H9 (cell line): ENCODE results near the gene ATP1B2. TPM values are rescaled to one million over a fixed set of nuclear protein-coding genes. Genes with fewer than 3 reads are reported as not detected.

ENCODE experiments used
- DNase-seq: peaks from one replicate; pipeline ENCODE4 v3.0.0-alpha.2; 2017
- H2AFZ ChIP-seq: one replicate; pipeline ENCODE4 v1.6.1; 2013; ENCODE audit warnings: mild to moderate bottlenecking, low read length, control low read depth, moderate library complexity
- H2AK5ac ChIP-seq: 2 replicates; pipeline ENCODE4 v1.6.1; 2013; ENCODE audit warnings: low read length, control low read depth, mixed read lengths; ENCODE audit not compliant: insufficient read length
- H2BK120ac ChIP-seq: one replicate; pipeline ENCODE4 v1.6.1; 2013; ENCODE audit warnings: low read depth, mild to moderate bottlenecking, low read length, control low read depth, inconsistent platforms; ENCODE audit not compliant: poor library complexity, severe bottlenecking
- H2BK12ac ChIP-seq: 2 replicates; pipeline ENCODE4 v1.6.1; 2013; ENCODE audit warnings: low read length, control low read depth, mixed read lengths, low read depth; ENCODE audit not compliant: insufficient read length
- H2BK15ac ChIP-seq: 2 replicates; pipeline ENCODE4 v1.6.1; 2013; ENCODE audit warnings: low read depth, low read length, control low read depth
- H2BK20ac ChIP-seq: one replicate; pipeline ENCODE4 v1.6.1; 2013; ENCODE audit warnings: low read depth, mild to moderate bottlenecking, low read length, control low read depth, inconsistent platforms; ENCODE audit not compliant: poor library complexity, severe bottlenecking
- H2BK5ac ChIP-seq: 2 replicates; pipeline ENCODE4 v1.6.1; 2013; ENCODE audit warnings: low read length, control low read depth, mixed read lengths; ENCODE audit not compliant: insufficient read length
- H3K14ac ChIP-seq: 2 replicates; pipeline ENCODE4 v1.6.1; 2013; ENCODE audit warnings: low read length, control low read depth; ENCODE audit not compliant: insufficient read depth
- H3K18ac ChIP-seq: 2 replicates; pipeline ENCODE4 v1.6.1; 2013; ENCODE audit warnings: low read depth, mild to moderate bottlenecking, mixed read lengths, low read length, control low read depth; ENCODE audit not compliant: insufficient read length
- H3K23ac ChIP-seq: 2 replicates; pipeline ENCODE4 v1.6.1; 2013; ENCODE audit warnings: low read length, control low read depth, mixed read lengths, low read depth; ENCODE audit not compliant: insufficient read length
- H3K23me2 ChIP-seq: 2 replicates; pipeline ENCODE4 v1.6.1; 2013; ENCODE audit warnings: low read depth, mild to moderate bottlenecking, mixed read lengths, low read length, control low read depth; ENCODE audit not compliant: insufficient read length, poor library complexity, severe bottlenecking
- H3K27ac ChIP-seq: 2 replicates; pipeline ENCODE4 v1.5.1; 2013; ENCODE audit warnings: low read length, control low read depth, mixed read lengths, low read depth; ENCODE audit not compliant: insufficient read length
- H3K27me3 ChIP-seq: 2 replicates; pipeline ENCODE4 v1.6.1; 2013; ENCODE audit warnings: low read length, control low read depth, inconsistent platforms; ENCODE audit not compliant: insufficient read depth
- H3K4ac ChIP-seq: 2 replicates; pipeline ENCODE4 v1.6.1; 2013; ENCODE audit warnings: low read depth, mild to moderate bottlenecking, control low read depth, inconsistent platforms, low read length, moderate library complexity
- H3K4me1 ChIP-seq: 2 replicates; pipeline ENCODE4 v1.6.1; 2013; ENCODE audit warnings: low read length, control low read depth, inconsistent platforms; ENCODE audit not compliant: insufficient read depth
- H3K4me2 ChIP-seq: 2 replicates; pipeline ENCODE4 v1.6.1; 2013; ENCODE audit warnings: low read length, control low read depth, mixed read lengths; ENCODE audit not compliant: insufficient read length, insufficient read depth
- H3K56ac ChIP-seq: 2 replicates; pipeline ENCODE4 v1.6.1; 2013; ENCODE audit warnings: low read depth, mild to moderate bottlenecking, mixed read lengths, low read length, control low read depth; ENCODE audit not compliant: insufficient read length
- H3K79me1 ChIP-seq: 2 replicates; pipeline ENCODE4 v1.6.1; 2013; ENCODE audit warnings: low read depth, mild to moderate bottlenecking, moderate library complexity, low read length, control low read depth, inconsistent platforms; ENCODE audit not compliant: insufficient read depth, poor library complexity, severe bottlenecking
- H3K79me2 ChIP-seq: 2 replicates; pipeline ENCODE4 v1.6.1; 2013; ENCODE audit warnings: low read length, control low read depth, inconsistent platforms; ENCODE audit not compliant: insufficient read depth
- H3K9ac ChIP-seq: 2 replicates; pipeline ENCODE4 v1.6.1; 2013; ENCODE audit warnings: low read length, control low read depth, mixed read lengths; ENCODE audit not compliant: insufficient read length; ENCODE audit errors: extremely low read depth
- H3K9me3 ChIP-seq: one replicate; pipeline ENCODE4 v1.6.1; 2013; ENCODE audit warnings: low read depth, low read length, inconsistent platforms; ENCODE audit not compliant: control insufficient read depth
- H3T11ph ChIP-seq: one replicate; pipeline ENCODE4 v1.6.1; 2013; ENCODE audit warnings: mild to moderate bottlenecking, low read length, control low read depth, inconsistent platforms
- H4K20me1 ChIP-seq: one replicate; pipeline ENCODE4 v1.6.1; 2013; ENCODE audit not compliant: control insufficient read depth, insufficient read length, insufficient read depth
- H4K5ac ChIP-seq: 2 replicates; pipeline ENCODE4 v1.6.1; 2013; ENCODE audit warnings: low read depth, mild to moderate bottlenecking, mixed read lengths, low read length, control low read depth; ENCODE audit not compliant: insufficient read length
- H4K8ac ChIP-seq: replicated peaks from 2 replicates; pipeline ENCODE4 v1.6.1; 2013; ENCODE audit warnings: low read length, control low read depth, mixed read lengths, low read depth; ENCODE audit not compliant: insufficient read length
- H4K91ac ChIP-seq: 2 replicates; pipeline ENCODE4 v1.6.1; 2013; ENCODE audit warnings: low read depth, mild to moderate bottlenecking, moderate library complexity, mixed read lengths, low read length, control low read depth; ENCODE audit not compliant: insufficient read length
- H3K27ac Mint-ChIP-seq, 3 experiments: 2 replicates in 2 of 3; 3 replicates in 1 of 3; pipeline ENCODE4 v1.8.0; 2020 to 2021; ENCODE audit warnings: mixed read lengths in 3 of 3, mild to moderate bottlenecking in 1 of 3, moderate library complexity in 1 of 3
- H3K27me3 Mint-ChIP-seq: 2 replicates; pipeline ENCODE4 v1.8.0; 2021; ENCODE audit warnings: low read depth, mild to moderate bottlenecking, moderate library complexity, mixed read lengths
- H3K36me3 Mint-ChIP-seq, 3 experiments: 2 replicates in 2 of 3; 3 replicates in 1 of 3; pipeline ENCODE4 v1.8.0; 2020 to 2021; ENCODE audit warnings: low read depth in 3 of 3, mixed read lengths in 3 of 3; ENCODE audit not compliant: insufficient read depth in 1 of 3
- H3K4me1 Mint-ChIP-seq, 2 experiments: 2 replicates each; pipeline ENCODE4 v1.8.0; 2020; ENCODE audit warnings: mixed read lengths in 2 of 2
- H3K4me3 Mint-ChIP-seq, 2 experiments: 2 replicates in 1 of 2; 3 replicates in 1 of 2; pipeline ENCODE4 v1.8.0; 2020 to 2021; ENCODE audit warnings: mild to moderate bottlenecking in 2 of 2, mixed read lengths in 2 of 2, moderate library complexity in 1 of 2
- H3K9me3 Mint-ChIP-seq, 2 experiments: 2 replicates in 1 of 2; 3 replicates in 1 of 2; pipeline ENCODE4 v1.8.0; 2020; ENCODE audit warnings: mild to moderate bottlenecking in 2 of 2, mixed read lengths in 2 of 2, moderate library complexity in 1 of 2
- WGBS: extraction: QIAGEN DNeasy Blood & Tissue Kit; methylation state at CpG from one replicate; pipeline ENCODE4 v1.1.7; 2013; ENCODE audit warnings: missing lambda C conversion rate, low lambda C conversion rate, mixed read lengths; ENCODE audit not compliant: insufficient read length; ENCODE audit errors: extremely low coverage; 5-methylcytosine and 5-hydroxymethylcytosine counted together
- total RNA-seq: library from RNA; stranded (reverse); gene quantifications from 2 replicates; pipeline ENCODE4 v1.2.1, GENCODE V29; 2021
- TF ChIP-seq, protein P1 (sequence below): fragments of 200-600 bp; sonication (generic); conservative IDR thresholded peaks from 3 replicates; pipeline ENCODE4 v1.8.0; 2021; ENCODE audit warnings: antibody characterized with exemption, mild to moderate bottlenecking

The ATP1B2 gene
- total RNA-seq, 1 experiment from 2014 or later: 16.2 TPM

DNA sequence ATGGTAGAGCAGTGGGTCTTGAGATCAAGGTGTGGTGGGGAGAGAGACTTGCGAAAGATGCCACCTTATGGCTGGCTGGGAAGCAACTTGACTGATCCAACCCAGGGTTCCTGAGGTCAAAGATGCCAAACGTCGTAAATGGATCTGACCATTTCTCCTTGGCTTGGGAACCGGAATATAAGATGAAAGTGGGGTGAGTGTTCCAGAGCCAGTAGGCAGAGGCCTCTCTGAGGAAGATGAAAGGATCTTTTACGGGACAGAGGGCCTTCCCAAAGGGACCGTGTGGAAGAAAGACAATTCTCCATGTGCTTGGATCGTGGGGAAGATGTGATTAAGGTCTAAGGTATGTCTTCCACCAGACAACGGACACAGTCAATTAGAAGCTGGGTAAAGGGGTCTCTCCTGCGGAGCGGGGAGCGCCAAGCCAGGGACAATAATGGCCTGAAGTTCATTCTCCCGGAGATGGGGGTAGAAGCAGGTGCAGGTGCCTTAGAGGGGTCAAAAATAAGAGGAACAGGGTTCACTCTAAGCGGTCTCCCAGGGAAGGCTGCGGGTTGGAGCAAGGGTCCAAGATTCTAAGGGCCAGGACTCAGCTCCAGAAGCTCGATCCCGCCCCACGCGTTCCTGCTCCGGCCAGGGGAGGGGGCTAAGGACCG lies 36.8 kb upstream of the ATP1B2 start:
- no peak overlapping the region for H4K91ac ChIP-seq
- H3K79me2 ChIP-seq: peaks cover 9% of the 10 kb centered on the region; the same call in 1 of the 2 replicates

More for the DNA sequence above, 36.8 kb upstream of the ATP1B2 start:
- H3T11ph ChIP-seq: no peak overlapping the region
- no peak overlapping the region for H2BK5ac ChIP-seq
- H3K23ac ChIP-seq: no peak overlapping the region
- no peaks in the 10 kb centered on the region for H3K27me3 ChIP-seq
- no peaks in the 10 kb centered on the region for H3K79me1 ChIP-seq
- Mint-ChIP-seq H3K27me3 (no peaks in the 10 kb centered on the region), H3K4me1 (peaks cover 22 to 23% of the 10 kb centered on the region in 2 experiments), H3K27ac (peak overlapping the region; percentile 1 to 57 (median 42); a peak in 4 of 7 replicates), H3K36me3 (peaks cover 6 to 20% (median 14%) of the 10 kb centered on the region in 3 experiments; a peak in 6 of 7 replicates), H3K9me3 (no peaks in the 10 kb centered on the region), H3K4me3 (peak overlapping the region; percentile 89)
- H2BK15ac ChIP-seq: no peak overlapping the region
- no peak overlapping the region for H2AFZ ChIP-seq
- H3K4me2 ChIP-seq: peak overlapping the region; percentile 83
- no peaks in the 10 kb centered on the region for H3K9me3 ChIP-seq
- H3K56ac ChIP-seq: no peak overlapping the region
- peaks cover 5% of the 10 kb centered on the region for H3K4me1 ChIP-seq
- H2BK12ac ChIP-seq: no peak overlapping the region
- WGBS: no CpG with 5 or more reads among the region's 20 CpGs
- no peak overlapping the region for H4K5ac ChIP-seq
- H2AK5ac ChIP-seq: no peak overlapping the region
- H3K18ac ChIP-seq: no peak overlapping the region
- no peak overlapping the region for H3K27ac ChIP-seq
- DNase-seq: no peak
- no peak overlapping the region for H3K4ac ChIP-seq
- no peaks in the 10 kb centered on the region for H4K20me1 ChIP-seq
- H3K23me2 ChIP-seq: peaks cover 7% of the 10 kb centered on the region
- TF ChIP-seq, protein P1, sequence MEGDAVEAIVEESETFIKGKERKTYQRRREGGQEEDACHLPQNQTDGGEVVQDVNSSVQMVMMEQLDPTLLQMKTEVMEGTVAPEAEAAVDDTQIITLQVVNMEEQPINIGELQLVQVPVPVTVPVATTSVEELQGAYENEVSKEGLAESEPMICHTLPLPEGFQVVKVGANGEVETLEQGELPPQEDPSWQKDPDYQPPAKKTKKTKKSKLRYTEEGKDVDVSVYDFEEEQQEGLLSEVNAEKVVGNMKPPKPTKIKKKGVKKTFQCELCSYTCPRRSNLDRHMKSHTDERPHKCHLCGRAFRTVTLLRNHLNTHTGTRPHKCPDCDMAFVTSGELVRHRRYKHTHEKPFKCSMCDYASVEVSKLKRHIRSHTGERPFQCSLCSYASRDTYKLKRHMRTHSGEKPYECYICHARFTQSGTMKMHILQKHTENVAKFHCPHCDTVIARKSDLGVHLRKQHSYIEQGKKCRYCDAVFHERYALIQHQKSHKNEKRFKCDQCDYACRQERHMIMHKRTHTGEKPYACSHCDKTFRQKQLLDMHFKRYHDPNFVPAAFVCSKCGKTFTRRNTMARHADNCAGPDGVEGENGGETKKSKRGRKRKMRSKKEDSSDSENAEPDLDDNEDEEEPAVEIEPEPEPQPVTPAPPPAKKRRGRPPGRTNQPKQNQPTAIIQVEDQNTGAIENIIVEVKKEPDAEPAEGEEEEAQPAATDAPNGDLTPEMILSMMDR: 0 out of 3 replicates have a peak, but pooled peaks have one; percentile 6
- H2BK120ac ChIP-seq: no peak overlapping the region
- peak overlapping the region; percentile 28 for H3K9ac ChIP-seq
- H4K8ac ChIP-seq: no peak overlapping the region
- H3K14ac ChIP-seq: no peak overlapping the region
- H2BK20ac ChIP-seq: no peak overlapping the region
